ENCODE data around the gene C12orf42.

C12orf42 gene

GRCh38 chr12:103423516-103423910 is 72.3 kb downstream of the C12orf42 start:
- no peak for DNase-seq

GRCh38 chr12:103422746-103423515 is 72.8 kb downstream of the C12orf42 start:
- DNase-seq = no peak

- DNase-seq = no peak
Observed at GRCh38 chr12:103422328-103422727, 73.4 kb downstream of the C12orf42 start.

GRCh38 chr12:103421402-103421801 is 74.4 kb downstream of the C12orf42 start:
- no peak for DNase-seq

GRCh38 chr12:103415681-103416080 is 80.1 kb downstream of the C12orf42 start:
- DNase-seq = no peak

- no peak for DNase-seq
Observed at GRCh38 chr12:103401421-103401820, 94.3 kb downstream of the C12orf42 start.

- no peak for DNase-seq
Observed at GRCh38 chr12:103399986-103400385, 95.8 kb downstream of the C12orf42 start.

DNA sequence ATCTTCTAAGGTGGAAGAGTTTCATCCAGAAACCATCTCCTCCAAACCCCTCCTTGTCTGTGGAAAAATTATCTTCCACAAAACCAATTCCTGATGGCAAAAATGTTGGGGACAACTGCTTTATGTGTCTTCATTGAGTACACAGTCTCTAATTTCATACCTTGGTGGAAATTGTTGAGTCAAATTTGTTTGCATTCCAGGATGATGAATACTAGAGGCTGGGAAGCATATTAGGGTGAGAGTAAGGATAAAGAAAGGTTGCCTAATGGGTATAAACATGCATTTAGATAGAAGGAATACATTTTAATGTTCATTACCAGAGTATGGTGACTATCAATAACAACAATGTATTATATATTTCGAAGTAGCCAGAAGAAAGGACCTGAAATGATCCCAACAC is 98.2 kb downstream of the C12orf42 start:
- DNase-seq = no peak

DNA sequence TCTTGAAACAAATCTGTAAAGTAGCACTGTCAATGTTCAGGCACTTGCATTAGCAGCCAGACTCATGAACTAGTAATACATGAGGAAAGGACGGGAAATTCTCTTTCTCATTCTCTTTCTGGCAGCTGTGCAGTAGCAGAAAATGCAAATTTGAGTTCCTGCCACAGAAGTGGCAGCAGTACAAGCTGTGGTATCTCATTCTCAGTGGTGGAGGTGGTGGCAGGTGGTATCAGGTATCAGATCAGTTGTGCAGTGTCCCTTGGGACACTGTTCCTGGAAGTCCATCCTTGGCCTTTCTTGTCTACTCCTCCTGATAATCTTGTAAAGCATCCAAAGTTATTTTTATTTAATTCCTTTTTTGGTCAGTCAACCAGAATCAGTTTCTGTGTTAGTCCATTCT is 103.0 kb downstream of the C12orf42 start:
- no peak for DNase-seq

DNA sequence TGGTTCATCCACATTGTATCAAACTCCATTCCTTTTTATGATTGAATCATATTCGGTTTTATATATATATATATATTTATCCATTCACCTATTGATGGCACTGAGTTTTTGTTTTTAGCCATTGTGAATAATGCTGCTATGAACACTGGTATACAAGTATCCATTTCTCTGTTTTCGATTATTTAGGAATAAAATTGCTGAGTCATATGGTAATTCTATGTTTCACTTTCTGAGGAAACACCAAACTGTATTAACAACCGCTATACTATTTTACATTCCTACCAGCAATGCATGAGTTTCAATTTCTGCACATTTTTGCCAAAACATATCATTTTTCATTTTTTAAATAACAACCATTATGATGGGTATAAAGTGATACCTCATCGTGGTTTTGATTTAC is 104.7 kb downstream of the C12orf42 start:
- DNase-seq = no peak

GRCh38 chr12:103387385-103387784 is 108.4 kb downstream of the C12orf42 start:
- DNase-seq = no peak

DNA sequence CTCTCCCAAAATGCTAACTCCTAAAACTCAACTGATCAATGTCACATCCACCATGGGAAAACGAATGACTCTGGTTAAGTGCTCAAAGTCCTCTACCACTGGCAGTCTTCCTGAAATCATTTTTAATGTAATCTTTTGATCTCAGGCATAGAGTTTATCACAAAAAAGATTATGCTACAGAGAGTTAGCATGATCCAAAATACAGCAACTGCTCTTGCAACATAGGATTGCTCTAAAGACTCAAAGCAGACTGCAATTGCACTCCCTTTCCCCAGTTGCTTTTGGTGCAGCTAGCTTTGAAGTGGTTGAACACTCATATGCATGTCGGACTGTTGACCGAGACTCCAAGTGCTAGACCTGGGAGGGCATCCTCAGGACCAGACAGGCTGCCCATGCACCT is 109.3 kb downstream of the C12orf42 start:
- DNase-seq = no peak

- DNase-seq = no peak
Observed at GRCh38 chr12:103382736-103383346, 112.9 kb downstream of the C12orf42 start.

DNA sequence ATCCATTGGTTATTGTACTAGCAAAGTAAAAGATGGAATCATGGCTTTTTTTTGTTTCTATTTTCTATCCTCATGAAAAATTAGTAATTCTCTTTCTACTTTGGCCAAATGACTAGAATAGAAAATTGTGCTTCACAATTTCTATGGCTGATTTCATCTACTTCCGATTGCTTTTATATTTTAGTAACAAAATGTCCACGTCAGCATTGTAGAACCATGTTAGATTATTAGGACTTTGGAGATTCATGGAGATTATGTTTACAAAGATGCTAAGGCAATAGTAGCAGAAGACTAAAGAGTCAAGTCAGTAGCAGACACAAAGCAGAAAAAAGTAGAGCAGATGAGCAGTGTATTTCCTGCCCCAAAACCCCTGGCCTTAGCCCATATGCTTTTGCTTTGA is 113.6 kb downstream of the C12orf42 start:
- no peak for DNase-seq

- DNase-seq = no peak
Observed at GRCh38 chr12:103379670-103380069, 116.1 kb downstream of the C12orf42 start.

- no peak for DNase-seq
Observed at GRCh38 chr12:103373088-103373523, 122.7 kb downstream of the C12orf42 start.

GRCh38 chr12:103369929-103370328 is 125.8 kb downstream of the C12orf42 start:
- DNase-seq = no peak

DNA sequence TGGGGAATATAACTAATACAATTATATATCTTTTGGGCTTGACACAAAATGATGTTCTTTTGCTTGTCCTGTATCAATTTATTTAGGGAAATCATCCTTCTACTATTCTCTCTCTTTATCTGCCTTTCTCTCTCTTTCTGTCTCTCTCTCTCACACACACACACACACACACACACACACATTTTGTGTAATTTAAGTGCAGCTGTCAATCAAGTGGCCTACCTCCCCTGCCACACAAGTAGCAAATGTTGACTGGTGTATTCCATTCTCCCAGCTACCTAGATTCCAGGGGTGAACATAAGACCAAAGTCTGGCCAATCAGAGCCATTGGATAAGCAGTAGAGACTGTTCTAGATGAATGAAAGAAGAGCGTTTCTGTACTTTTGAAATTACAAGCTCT is 127.6 kb downstream of the C12orf42 start:
- no peak for DNase-seq

DNA sequence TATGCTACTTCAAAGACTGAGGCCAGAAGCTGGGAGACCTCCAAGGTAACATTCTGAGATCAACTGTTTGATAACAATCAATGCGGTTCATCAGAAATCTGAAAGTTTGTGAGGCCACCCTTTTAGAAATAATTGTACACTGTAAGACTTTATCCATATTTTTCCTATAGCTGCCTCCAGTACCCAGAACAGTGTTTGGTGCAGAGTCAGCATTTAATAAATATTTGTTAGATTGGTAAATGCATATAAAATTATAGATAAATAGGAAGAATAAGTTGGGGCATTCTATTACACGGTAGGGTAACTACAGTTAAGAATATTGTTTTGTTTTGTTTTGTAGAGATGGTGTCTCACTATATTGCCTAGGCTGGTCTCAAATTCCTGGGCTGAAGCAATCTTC is 141.4 kb downstream of the C12orf42 start:
- DNase-seq = no peak

GRCh38 chr12:103353913-103354312 is 141.9 kb downstream of the C12orf42 start:
- DNase-seq = no peak

- no peak for DNase-seq
Observed at GRCh38 chr12:103350116-103350515, 145.7 kb downstream of the C12orf42 start.

GRCh38 chr12:103348935-103349334 is 146.8 kb downstream of the C12orf42 start:
- DNase-seq = no peak

DNA sequence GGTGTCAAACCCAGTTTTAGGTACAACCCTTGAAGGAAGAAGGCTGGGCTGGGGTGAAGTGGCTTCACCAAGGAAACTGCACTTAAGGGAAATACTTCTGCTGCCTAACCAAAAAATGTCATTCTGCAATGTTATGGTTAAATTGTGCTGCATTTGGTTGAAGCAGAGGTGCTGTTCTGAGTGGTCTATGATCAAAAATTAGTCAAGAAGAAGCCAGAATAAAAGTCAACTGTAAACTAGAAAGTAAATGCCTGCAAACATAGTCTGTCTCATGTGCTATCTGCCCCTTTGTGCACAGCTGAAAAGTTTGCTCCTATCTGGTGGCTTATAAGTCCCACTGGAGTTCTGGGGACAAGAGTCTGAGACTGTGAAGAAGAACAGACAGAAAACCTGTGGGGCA is 158.8 kb downstream of the C12orf42 start:
- no peak for DNase-seq

DNA sequence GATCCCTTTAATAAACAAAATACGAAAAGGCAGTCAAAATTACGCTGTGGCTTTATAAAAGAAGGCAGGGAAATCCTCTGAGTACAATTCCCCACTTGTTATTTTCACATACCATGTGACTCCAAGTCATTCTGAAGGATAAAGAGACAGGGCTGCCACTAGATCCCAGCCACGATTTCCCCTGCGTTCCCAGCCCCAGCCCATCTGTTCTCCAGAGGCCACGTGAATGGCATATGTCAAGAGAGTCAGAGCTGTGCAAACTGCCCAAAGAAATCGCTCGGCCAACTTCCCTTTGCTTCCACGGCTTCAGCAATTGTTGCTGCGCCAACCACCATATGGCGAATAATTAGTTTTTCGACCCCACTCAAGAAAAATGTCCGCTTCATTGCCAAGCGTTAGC is 161.3 kb downstream of the C12orf42 start:
- DNase-seq = no peak

DNA sequence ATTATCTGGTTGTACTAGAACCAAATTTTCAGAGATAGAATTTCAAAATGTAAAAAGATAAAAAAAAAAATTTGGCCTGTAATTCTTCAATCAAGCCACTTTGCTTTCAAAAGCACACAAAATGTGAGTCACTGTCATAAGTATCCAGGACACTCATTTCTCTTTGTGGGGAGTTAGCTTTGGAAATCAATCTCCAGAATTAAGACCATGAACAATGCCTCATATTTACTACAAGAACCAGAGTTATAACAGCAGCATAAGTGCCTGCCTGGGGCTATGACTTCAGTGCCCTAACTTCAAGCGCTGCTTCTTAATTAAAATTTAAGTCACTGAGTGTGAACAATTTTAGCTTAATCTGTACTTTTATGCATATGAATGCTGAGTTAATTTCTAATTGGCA is 162.1 kb downstream of the C12orf42 start:
- no peak for DNase-seq

Data from right forelimb (tissue), 1 donor.